ENCODE results near the gene ATG4B.

DNA sequence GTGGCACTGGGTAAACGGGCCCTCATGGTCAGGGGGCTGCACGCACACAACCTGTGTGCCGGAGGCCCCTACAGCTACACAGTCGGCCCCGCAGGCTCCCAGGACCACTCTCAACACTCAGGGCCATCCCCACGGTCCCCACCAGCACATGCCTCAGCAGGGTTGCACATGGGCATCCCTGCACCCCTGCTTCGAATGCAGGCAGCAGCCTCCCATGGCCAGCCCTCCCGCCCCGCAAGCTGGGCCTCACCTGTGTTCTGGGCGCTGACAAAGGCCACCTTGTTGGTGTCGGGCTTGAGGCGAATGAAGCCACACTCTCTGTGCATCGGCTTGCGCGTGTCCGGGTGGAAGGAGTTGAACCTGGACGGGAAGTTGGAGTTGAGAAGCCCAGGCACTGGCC lies 34.8 kb upstream of the ATG4B start:
- TF ChIP-seq POLR2A (IDR thresholded peaks at IDR 0.05) (no peak), CTCF (IDR thresholded peaks at IDR 0.05) (no peak), POLR2AphosphoS5 (IDR thresholded peaks at IDR 0.05) (no peak)

All from suprapubic skin (tissue), 4 donors.